Stomach (tissue), 4 donors: ENCODE measurements around the gene RABAC1.

ENCODE experiments used
- CTCF ChIP-seq, 7 experiments: fragments of 450-650 bp in 4 of 7; fragments of 200-600 bp in 3 of 7; sonication (generic) in 3 of 7; IDR thresholded peaks; one replicate each; pipeline ENCODE4 v1.5.1; 2016 to 2019; ENCODE audit warnings: antibody characterized with exemption in 7 of 7, control low read depth in 2 of 7, mild to moderate bottlenecking in 1 of 7
- POLR2A ChIP-seq, 4 donors: fragments of 450-650 bp; IDR thresholded peaks; one replicate each; pipeline ENCODE4 v1.6.1; 2016; ENCODE audit warnings: antibody characterized with exemption in 4 of 4, control low read depth in 2 of 4, mild to moderate bottlenecking in 1 of 4, moderate library complexity in 1 of 4
- POLR2AphosphoS5 ChIP-seq, 3 donors: sonication (generic); formaldehyde crosslinking; IDR thresholded peaks; one replicate each; pipeline ENCODE4 v1.6.1; 2016; ENCODE audit warnings: antibody characterized with exemption in 3 of 3

- TF ChIP-seq CTCF (IDR thresholded peaks at IDR 0.05), result no peak
- TF ChIP-seq POLR2AphosphoS5 (IDR thresholded peaks at IDR 0.05), result no peak
- no peak for TF ChIP-seq POLR2A (IDR thresholded peaks at IDR 0.05)
Measured at GRCh38 chr19:41928221-41928683, 30.9 kb downstream of the RABAC1 start, which contains the start of gene ERFL.
